ENCODE data around the gene ENDOV.

Gene ENDOV

GRCh38 chr17:80416260-80416939 lies 1.4 kb downstream of the ENDOV start:
- no peak for DNase-seq (ENCODE audit: low spot score)

GRCh38 chr17:80416940-80417293 lies 1.9 kb downstream of the ENDOV start:
- no peak for DNase-seq (ENCODE audit: low spot score)

- no peak for DNase-seq (ENCODE audit: low spot score)
Observed at GRCh38 chr17:80418589-80418988, 3.6 kb downstream of the ENDOV start.

DNA sequence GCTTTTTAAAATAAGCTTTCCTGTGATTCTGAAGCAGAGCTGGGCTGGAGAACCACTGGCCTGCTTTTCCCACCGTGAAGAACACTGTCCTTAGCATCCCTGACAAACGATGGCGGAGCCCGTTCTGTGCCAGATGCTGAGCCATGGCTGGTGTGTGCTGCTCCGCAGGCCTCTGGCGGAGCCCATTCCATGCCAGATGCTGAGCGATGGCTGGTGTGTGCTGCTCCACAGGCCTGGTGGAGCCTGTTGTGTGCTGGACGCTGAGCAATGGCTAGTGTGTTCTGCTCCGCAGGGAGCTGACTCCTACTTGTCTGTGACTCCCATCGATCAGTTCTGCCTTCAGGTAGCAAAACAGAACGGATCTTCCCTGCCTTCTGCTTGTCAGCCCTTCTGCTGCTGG lies 4.3 kb downstream of the ENDOV start:
- no peak for DNase-seq (ENCODE audit: low spot score)

- no peak for DNase-seq (ENCODE audit: low spot score)
Observed at GRCh38 chr17:80421381-80422090, 6.6 kb downstream of the ENDOV start.

DNA sequence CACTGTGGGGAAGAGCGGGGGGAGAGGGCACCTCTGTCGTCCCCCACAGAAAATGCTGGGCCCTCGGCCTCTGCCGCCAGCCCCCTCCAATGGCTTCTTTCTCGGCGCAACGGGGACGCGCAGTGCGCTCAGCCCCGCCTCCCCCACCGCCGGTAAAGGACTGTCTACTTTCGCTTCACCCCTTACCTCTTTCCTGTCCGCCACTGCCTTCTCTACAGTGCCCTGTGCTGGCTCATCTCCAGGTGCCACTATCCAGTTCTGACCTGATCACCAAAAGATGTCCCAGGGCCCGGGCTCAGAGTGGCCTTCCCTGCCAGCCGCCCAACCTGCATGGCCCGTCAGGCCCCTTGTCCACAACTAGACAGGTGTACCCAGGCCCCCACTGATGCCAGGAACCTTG lies 7.3 kb downstream of the ENDOV start:
- DNase-seq (ENCODE audit: low spot score), result no peak

DNA sequence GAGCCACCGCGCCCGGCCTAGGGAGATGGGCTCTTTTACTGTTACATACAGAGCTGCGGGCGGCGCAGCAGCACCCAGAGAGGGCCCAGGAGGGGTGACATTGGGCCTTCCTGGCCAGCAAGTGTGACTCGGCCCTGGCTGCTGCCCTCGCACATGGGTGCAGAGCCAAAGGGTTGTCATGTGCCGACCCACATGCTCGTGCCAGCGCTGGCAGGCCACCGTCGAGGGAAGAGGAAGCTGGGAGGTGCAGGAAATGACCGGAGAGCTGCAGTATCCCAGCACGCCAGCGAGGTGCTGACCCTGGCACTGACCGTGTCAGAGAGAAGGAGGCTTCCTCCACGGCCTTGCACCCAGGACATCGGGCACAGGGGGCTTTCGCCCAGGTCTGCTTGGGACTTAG lies 8.0 kb downstream of the ENDOV start:
- no peak for DNase-seq (ENCODE audit: low spot score)

- no peak for DNase-seq (ENCODE audit: low spot score)
Observed at GRCh38 chr17:80423536-80424225, 8.7 kb downstream of the ENDOV start.

- no peak for DNase-seq (ENCODE audit: low spot score)
Observed at GRCh38 chr17:80424261-80424660, 9.3 kb downstream of the ENDOV start.

GRCh38 chr17:80424878-80425765 lies 10.2 kb downstream of the ENDOV start:
- DNase-seq (ENCODE audit: low spot score), result no peak

- no peak for DNase-seq (ENCODE audit: low spot score)
Observed at GRCh38 chr17:80425835-80426426, 11.0 kb downstream of the ENDOV start.

DNA sequence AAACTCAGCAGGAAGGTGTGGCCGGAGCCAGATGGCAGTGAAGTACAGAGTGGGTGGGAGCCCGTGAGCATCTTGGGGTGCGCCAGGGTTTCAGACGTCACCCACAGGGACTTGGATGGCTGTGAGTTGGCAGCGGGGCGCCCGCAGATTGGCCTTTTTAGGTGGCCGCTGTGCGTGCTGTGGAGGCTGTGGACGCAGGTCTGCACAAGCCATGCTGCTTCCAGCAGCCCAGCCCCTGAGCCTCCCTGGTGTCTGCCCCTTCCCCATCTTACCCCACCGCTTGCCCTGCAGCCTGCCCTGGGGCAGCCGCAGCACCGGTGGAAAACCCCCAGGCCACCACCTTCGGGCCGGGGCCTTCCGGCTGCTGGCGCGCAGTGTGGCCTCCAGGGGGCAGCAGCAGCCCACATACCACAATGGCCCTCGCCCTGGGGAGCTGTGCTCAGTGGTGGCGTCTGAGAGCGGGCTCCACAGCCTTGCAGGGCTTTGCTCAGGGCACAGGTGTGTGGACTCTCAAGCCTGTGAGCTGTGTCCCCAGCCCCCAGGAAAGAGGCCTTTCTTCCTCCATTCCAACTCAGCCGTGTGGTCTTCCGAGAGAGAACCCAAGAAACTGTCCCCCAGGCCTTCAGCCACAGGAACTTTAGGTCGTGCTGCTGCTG lies 11.8 kb downstream of the ENDOV start:
- peak; percentile 88 for DNase-seq (ENCODE audit: low spot score)

GRCh38 chr17:80427366-80428282 lies 12.7 kb downstream of the ENDOV start:
- no peak for DNase-seq (ENCODE audit: low spot score)

- no peak for DNase-seq (ENCODE audit: low spot score)
Observed at GRCh38 chr17:80428363-80428762, 13.4 kb downstream of the ENDOV start.

DNA sequence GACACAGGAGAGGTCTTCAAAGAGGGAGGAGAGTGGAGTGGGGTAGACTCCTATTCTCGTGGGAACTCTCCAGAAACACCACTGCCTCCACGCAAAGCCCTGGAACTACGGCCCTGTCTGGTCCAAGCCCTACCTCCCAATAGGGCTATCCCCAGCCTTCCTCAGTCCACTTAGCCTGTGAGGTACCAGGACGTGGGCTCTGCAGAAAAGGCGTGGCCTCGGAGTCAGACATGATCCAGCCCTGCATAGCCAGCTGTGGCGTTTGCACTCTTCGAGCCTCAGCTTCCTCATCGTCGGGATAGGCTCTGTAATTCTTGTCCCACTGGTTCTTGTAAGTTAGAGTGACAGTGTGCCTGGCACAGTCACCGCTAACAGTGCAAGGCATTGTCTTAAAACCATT lies 13.8 kb downstream of the ENDOV start:
- DNase-seq (ENCODE audit: low spot score), result no peak

DNA sequence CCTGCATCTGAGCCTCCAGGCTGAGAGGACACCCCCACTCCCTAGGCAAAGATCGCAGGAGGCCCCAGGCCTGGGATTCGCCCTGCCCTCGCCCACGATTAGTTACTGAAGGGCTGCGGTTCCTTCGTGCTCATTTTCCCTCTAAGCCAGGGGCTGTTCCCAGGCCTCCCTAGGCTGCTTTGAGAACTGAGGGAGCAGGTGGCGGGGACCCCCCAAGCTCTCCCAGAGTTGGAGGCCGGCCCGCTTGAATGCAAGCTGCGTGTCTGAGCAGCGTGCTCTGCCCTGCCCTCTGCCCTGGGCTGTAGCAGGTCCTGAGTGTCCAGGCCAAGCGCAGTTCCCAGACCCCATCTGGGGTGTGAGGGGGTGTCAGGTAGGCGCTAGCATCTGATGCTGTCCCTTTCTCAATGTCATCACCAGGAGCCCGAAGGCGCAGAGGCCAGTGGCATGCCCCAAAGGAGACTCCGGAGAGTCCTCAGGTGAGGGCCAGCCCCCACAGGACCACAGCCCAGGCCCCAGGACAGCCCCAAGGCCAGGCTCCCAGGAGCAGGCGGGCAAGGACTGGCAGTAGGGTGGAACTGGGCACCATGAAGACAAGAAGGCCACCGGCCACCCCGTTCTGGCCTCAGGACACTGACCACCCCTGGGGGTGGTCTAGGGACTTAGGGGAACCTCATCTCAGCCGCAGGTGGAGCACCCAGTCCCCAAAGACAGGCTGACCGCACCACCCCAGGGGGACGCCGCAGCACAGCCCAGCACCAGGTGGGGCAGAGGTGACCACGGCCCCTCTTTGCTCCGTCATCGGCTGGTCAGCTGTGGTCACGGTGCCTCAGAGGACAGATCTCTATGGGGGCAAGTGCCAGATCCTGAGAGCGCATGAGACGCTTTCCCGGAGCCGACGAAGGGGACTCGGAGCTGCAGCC lies 14.6 kb downstream of the ENDOV start:
- DNase-seq (ENCODE audit: low spot score), result no peak

- no peak for DNase-seq (ENCODE audit: low spot score)
Observed at GRCh38 chr17:80430446-80431245, 15.7 kb downstream of the ENDOV start.
